IMR-90 (cell line): ENCODE measurements around the gene INPP5D. TPM values are rescaled to one million over a fixed set of nuclear protein-coding genes. Genes with fewer than 3 reads are reported as not detected.

ENCODE experiments used
- CEBPB ChIP-seq: IDR thresholded peaks from 2 replicates; pipeline ENCODE4 v1.6.1; 2012; ENCODE audit warnings: low read depth, low read length, improper control_type of control experiment
- CTCF ChIP-seq: conservative IDR thresholded peaks from 2 replicates; pipeline ENCODE4 v1.5.1; 2012; ENCODE audit warnings: mild to moderate bottlenecking, low read depth, low read length, improper control_type of control experiment
- POLR2A ChIP-seq: IDR thresholded peaks from 2 replicates; pipeline ENCODE4 v1.6.1; 2012; ENCODE audit warnings: mild to moderate bottlenecking, low read depth, low read length
- USF2 ChIP-seq: fragments of 150-350 bp; IDR thresholded peaks from 2 replicates; pipeline ENCODE4 v1.6.1; 2017; ENCODE audit warnings: mild to moderate bottlenecking, antibody characterized with exemption, low read length, low read depth
- polyA plus RNA-seq, 3 experiments: library from polyadenylated mRNA; depleted of rRNA; stranded (reverse); fragments of >200 nt; gene quantifications; 2 replicates each; pipeline ENCODE4 v1.2.3, GENCODE V29; 2012; ENCODE audit warnings: low replicate concordance in 1 of 3
- total RNA-seq: library from RNA; depleted of rRNA; stranded (reverse); fragments of >200 nt; gene quantifications from 2 replicates; pipeline ENCODE4 v1.2.3, GENCODE V29; 2012

The INPP5D gene
- total and polyA plus RNA-seq, 2 of the 4 experiments (the other 2 are of a cell fraction) = 0.18 to 0.29 TPM

- TF ChIP-seq CTCF = peak; percentile 100
- peak; percentile 34; the same call in 1 of the 2 replicates for TF ChIP-seq CEBPB
- peak; percentile 74 for TF ChIP-seq POLR2A
- peak; percentile 36; the same call in 1 of the 2 replicates for TF ChIP-seq USF2
Measured at GRCh38 chr2:233251306-233252116, 191.4 kb downstream of the INPP5D start, which contains the start of gene ATG16L1 (continued).
